OCI-LY7 (cell line): ENCODE data around the gene SLC7A7.

Source experiments
- EZH2phosphoT487 ChIP-seq: fragments of 200-600 bp; sonication (generic); IDR thresholded peaks from 2 replicates; pipeline ENCODE4 v1.6.1; 2018; ENCODE audit warnings: low read depth, borderline replicate concordance, mild to moderate bottlenecking, mixed run types, antibody characterized with exemption, low read length, moderate library complexity, mixed read lengths
- TF ChIP-seq, protein P1 (sequence below): fragments of 200-600 bp; sonication (generic); conservative IDR thresholded peaks from 2 replicates; pipeline ENCODE4 v1.5.1; 2014; ENCODE audit warnings: mild to moderate bottlenecking, antibody characterized with exemption, low read length, moderate library complexity, mixed read lengths

DNA sequence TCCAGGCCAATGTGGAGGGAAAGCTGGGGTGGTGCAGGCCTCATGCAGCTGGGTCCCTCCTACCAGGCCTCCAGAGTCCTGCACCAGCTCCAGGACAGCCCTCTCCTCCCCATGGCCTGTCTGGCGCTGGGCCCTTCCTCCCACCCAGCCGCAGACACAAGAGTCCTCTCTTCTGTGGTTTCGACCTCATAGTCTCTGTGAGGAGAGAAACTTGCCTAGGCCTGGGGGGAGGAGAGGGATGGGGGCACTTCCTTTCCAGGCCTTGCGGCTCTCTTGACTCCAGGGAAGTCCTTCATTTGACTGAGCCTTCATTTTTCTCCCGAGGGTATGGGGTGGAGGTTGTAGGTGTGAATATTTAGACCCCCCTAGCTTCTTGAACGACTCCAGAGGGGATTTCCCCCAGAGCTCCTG is 23.4 kb upstream of the SLC7A7 start:
- TF ChIP-seq, protein P1, sequence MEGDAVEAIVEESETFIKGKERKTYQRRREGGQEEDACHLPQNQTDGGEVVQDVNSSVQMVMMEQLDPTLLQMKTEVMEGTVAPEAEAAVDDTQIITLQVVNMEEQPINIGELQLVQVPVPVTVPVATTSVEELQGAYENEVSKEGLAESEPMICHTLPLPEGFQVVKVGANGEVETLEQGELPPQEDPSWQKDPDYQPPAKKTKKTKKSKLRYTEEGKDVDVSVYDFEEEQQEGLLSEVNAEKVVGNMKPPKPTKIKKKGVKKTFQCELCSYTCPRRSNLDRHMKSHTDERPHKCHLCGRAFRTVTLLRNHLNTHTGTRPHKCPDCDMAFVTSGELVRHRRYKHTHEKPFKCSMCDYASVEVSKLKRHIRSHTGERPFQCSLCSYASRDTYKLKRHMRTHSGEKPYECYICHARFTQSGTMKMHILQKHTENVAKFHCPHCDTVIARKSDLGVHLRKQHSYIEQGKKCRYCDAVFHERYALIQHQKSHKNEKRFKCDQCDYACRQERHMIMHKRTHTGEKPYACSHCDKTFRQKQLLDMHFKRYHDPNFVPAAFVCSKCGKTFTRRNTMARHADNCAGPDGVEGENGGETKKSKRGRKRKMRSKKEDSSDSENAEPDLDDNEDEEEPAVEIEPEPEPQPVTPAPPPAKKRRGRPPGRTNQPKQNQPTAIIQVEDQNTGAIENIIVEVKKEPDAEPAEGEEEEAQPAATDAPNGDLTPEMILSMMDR = no peak
- TF ChIP-seq EZH2phosphoT487 = no peak
